Skin epidermis (tissue), 12 donors: Measurements from ENCODE around the gene PARP6.
"Not testable (repeated sequence)": the region's sequence is repeated elsewhere in the genome, so short reads cannot be mapped to it uniquely, and the experiment has no call there.

ENCODE experiments used
- H3K27ac ChIP-seq, 21 experiments: fragments of 200-600 bp; sonication (generic) in 11 of 21; one replicate each; pipeline ENCODE4 v1.5.0; 2020; ENCODE audit warnings: mild to moderate bottlenecking in 3 of 21, inconsistent platforms in 2 of 21, moderate library complexity in 2 of 21
- H3K4me3 ChIP-seq, 7 experiments: fragments of 200-600 bp; sonication (generic) in 2 of 7; one replicate each; pipeline ENCODE4 v1.5.0; 2020; ENCODE audit warnings: inconsistent platforms in 2 of 7, mild to moderate bottlenecking in 2 of 7, moderate library complexity in 1 of 7

The PARP6 gene

GRCh38 chr15:72284781-72285180, 12.4 kb upstream of the PARP6 start:
- Histone ChIP-seq H3K27ac (no peak overlapping the region), H3K4me3 (no peak overlapping the region)

GRCh38 chr15:72281713-72282112, 9.4 kb upstream of the PARP6 start:
- no peak overlapping the region for H3K27ac ChIP-seq
- H3K4me3 ChIP-seq: no peak overlapping the region

GRCh38 chr15:72280751-72281150, 8.4 kb upstream of the PARP6 start:
- Histone ChIP-seq H3K27ac (no peak overlapping the region), H3K4me3 (no peak overlapping the region)

- H3K27ac ChIP-seq: no peak overlapping the region
- H3K4me3 ChIP-seq: no peak overlapping the region
Measured at GRCh38 chr15:72278737-72279136, 6.4 kb upstream of the PARP6 start.

- Histone ChIP-seq H3K27ac (no peak overlapping the region), H3K4me3 (no peak overlapping the region)
Measured at GRCh38 chr15:72276326-72276700, 4.0 kb upstream of the PARP6 start.

- H3K4me3 ChIP-seq, H3K27ac ChIP-seq: not testable (repeated sequence)
Measured at GRCh38 chr15:72275635-72276325, 3.4 kb upstream of the PARP6 start.

- Histone ChIP-seq H3K27ac (peak overlapping the region in 18 of 21 experiments; percentile 4 to 99 (median 72)), H3K4me3 (peak overlapping the region; percentile 26 to 92 (median 73))
Measured at GRCh38 chr15:72272997-72273352, 621 bp upstream of the PARP6 start.

- H3K27ac ChIP-seq: peak overlapping the region; percentile 77 to 99 (median 93)
- H3K4me3 ChIP-seq: peak overlapping the region; percentile 50 to 93 (median 80)
Measured at GRCh38 chr15:72271895-72272212, 500 bp downstream of the PARP6 start.

GRCh38 chr15:72271221-72271620, 1.1 kb downstream of the PARP6 start:
- H3K27ac ChIP-seq: peak overlapping the region in 10 of 21 experiments; percentile 30 to 99 (median 92)
- peak overlapping the region in 3 of 7 experiments; percentile 76 to 92 (median 84) for H3K4me3 ChIP-seq

- no peak overlapping the region for H3K4me3 ChIP-seq
- no peak overlapping the region for H3K27ac ChIP-seq
Measured at GRCh38 chr15:72269739-72270138, 2.6 kb downstream of the PARP6 start.

GRCh38 chr15:72265031-72265430, 7.3 kb downstream of the PARP6 start:
- Histone ChIP-seq H3K27ac (no peak overlapping the region), H3K4me3 (no peak overlapping the region)

GRCh38 chr15:72252663-72253299, 19.6 kb downstream of the PARP6 start:
- no peak overlapping the region for H3K27ac ChIP-seq
- no peak overlapping the region for H3K4me3 ChIP-seq

GRCh38 chr15:72249142-72249810, 23.1 kb downstream of the PARP6 start:
- H3K27ac ChIP-seq: peak overlapping the region in 2 of 21 experiments; percentile 10 to 37

GRCh38 chr15:72248514-72248913, 23.8 kb downstream of the PARP6 start:
- H3K27ac ChIP-seq: no peak overlapping the region
- H3K4me3 ChIP-seq: no peak overlapping the region

More at GRCh38 chr15:72249142-72249810, 23.1 kb downstream of the PARP6 start:
- no peak overlapping the region for H3K4me3 ChIP-seq

GRCh38 chr15:72242775-72243370, 29.5 kb downstream of the PARP6 start:
- no peak overlapping the region for H3K27ac ChIP-seq

GRCh38 chr15:72239652-72240051, 32.7 kb downstream of the PARP6 start:
- Histone ChIP-seq H3K27ac (no peak overlapping the region), H3K4me3 (no peak overlapping the region)

More at GRCh38 chr15:72242775-72243370, 29.5 kb downstream of the PARP6 start:
- H3K4me3 ChIP-seq: no peak overlapping the region

GRCh38 chr15:72238586-72238985, 33.8 kb downstream of the PARP6 start:
- no peak overlapping the region for H3K4me3 ChIP-seq
- H3K27ac ChIP-seq: peak overlapping the region in 7 of 21 experiments; percentile 10 to 92 (median 83)

- Histone ChIP-seq H3K27ac (peak overlapping the region in 20 of 21 experiments; percentile 4 to 92 (median 77)), H3K4me3 (no peak overlapping the region)
Measured at GRCh38 chr15:72237853-72238224, 34.5 kb downstream of the PARP6 start.

GRCh38 chr15:72237029-72237852, 35.1 kb downstream of the PARP6 start:
- H3K4me3 ChIP-seq: peak overlapping the region in 1 of 7 experiments; percentile 2
- H3K27ac ChIP-seq: peak overlapping the region in 20 of 21 experiments; percentile 36 to 92 (median 77)
